H1 (cell line): ENCODE measurements around the gene COCH. TPM values are rescaled to one million over a fixed set of nuclear protein-coding genes. Genes with fewer than 3 reads are reported as not detected.

Experiments used
- CTCF ChIA-PET: fragments of 300-600 bp; sonication (Branson Sonifier 250); formaldehyde crosslinking; loops from one replicate; lab custom pipeline; 2021; ENCODE audit not compliant: partially characterized antibody; lab: Charles Lee
- POLR2A ChIA-PET: fragments of 300-600 bp; sonication (Branson Sonifier 250); formaldehyde crosslinking; loops from one replicate; lab custom pipeline; 2021; ENCODE audit warnings: inconsistent platforms; ENCODE audit not compliant: partially characterized antibody; lab: Charles Lee
- DNase-seq, 2 experiments: peaks; one replicate each; pipeline versions ENCODE4 v3.0.0 to v3.0.0-alpha.2; 2010 to 2022; ENCODE audit warnings: low spot score in 2 of 2, low read depth in 1 of 2, mixed read lengths in 1 of 2
- FAIRE-seq: peaks from 2 replicates; lab custom pipeline; 2011; peaks lifted over from hg19 to GRCh38; lab: Jason Lieb, UNC
- H2AFZ ChIP-seq: 2 replicates; pipeline ENCODE4 v1.8.1; 2012; ENCODE audit warnings: low read length, inconsistent platforms
- H2AK5ac ChIP-seq: 2 replicates; pipeline ENCODE4 v1.6.1; 2013; ENCODE audit warnings: low read depth, low read length
- H2BK120ac ChIP-seq: replicated peaks from 2 replicates; pipeline ENCODE3; 2013; ENCODE audit warnings: low read depth, low read length, inconsistent platforms
- H2BK12ac ChIP-seq: 2 replicates; pipeline ENCODE4 v1.6.1; 2013; ENCODE audit warnings: low read depth, low read length
- H2BK15ac ChIP-seq: 2 replicates; pipeline ENCODE4 v1.6.1; 2013; ENCODE audit warnings: low read length
- H2BK20ac ChIP-seq: 2 replicates; pipeline ENCODE4 v1.6.1; 2013; ENCODE audit warnings: low read length
- H2BK5ac ChIP-seq: 2 replicates; pipeline ENCODE4 v1.6.1; 2013; ENCODE audit warnings: low read depth, low read length
- H3K14ac ChIP-seq: 2 replicates; pipeline ENCODE4 v1.6.1; 2013; ENCODE audit warnings: inconsistent platforms; ENCODE audit not compliant: insufficient read length
- H3K18ac ChIP-seq: 2 replicates; pipeline ENCODE4 v1.6.1; 2013; ENCODE audit warnings: low read length; ENCODE audit errors: extremely low read depth
- H3K23ac ChIP-seq: 2 replicates; pipeline ENCODE4 v1.6.1; 2013; ENCODE audit warnings: inconsistent platforms; ENCODE audit not compliant: insufficient read length
- H3K23me2 ChIP-seq: 2 replicates; pipeline ENCODE4 v1.6.1; 2013; ENCODE audit warnings: low read depth, low read length
- H3K27ac ChIP-seq: 2 replicates; pipeline ENCODE4 v1.6.1; 2011; ENCODE audit warnings: low read depth, low read length, inconsistent platforms
- H3K27me3 ChIP-seq, 4 experiments: replicated peaks in 1 of 4; 1 replicate in 1 of 4; 2 replicates in 3 of 4; pipeline versions ENCODE4 v1.6.1 to v1.8.1; 2011 to 2013; ENCODE audit warnings: low read length in 3 of 4, mild to moderate bottlenecking in 3 of 4, inconsistent platforms in 2 of 4, mixed read lengths in 2 of 4, moderate library complexity in 1 of 4; ENCODE audit not compliant: control insufficient read depth in 3 of 4, insufficient read depth in 3 of 4; ENCODE audit errors: extremely low read depth in 1 of 4
- H3K36me3 ChIP-seq, 4 experiments: 2 replicates each; pipeline versions ENCODE4 v1.6.1 to v1.8.1; 2011 to 2013; ENCODE audit warnings: mild to moderate bottlenecking in 4 of 4, low read length in 3 of 4, moderate library complexity in 2 of 4, control low read depth in 1 of 4, inconsistent platforms in 1 of 4; ENCODE audit not compliant: insufficient read depth in 4 of 4, control insufficient read depth in 2 of 4
- H3K4ac ChIP-seq: replicated peaks from 2 replicates; pipeline ENCODE3; 2013; ENCODE audit warnings: low read length, low read depth, mixed read lengths, inconsistent platforms; ENCODE audit not compliant: insufficient read length
- H3K4me1 ChIP-seq, 4 experiments: replicated peaks in 1 of 4; 1 replicate in 1 of 4; 2 replicates in 3 of 4; pipeline versions ENCODE4 v1.6.1 to v1.8.1; 2011 to 2013; ENCODE audit warnings: low read length in 3 of 4, inconsistent platforms in 2 of 4, mixed read lengths in 1 of 4; ENCODE audit not compliant: insufficient read depth in 4 of 4, control insufficient read depth in 3 of 4
- H3K4me2 ChIP-seq, 2 experiments: 2 replicates each; pipeline versions ENCODE4 v1.6.1 to v1.8.1; 2011 to 2013; ENCODE audit warnings: low read depth in 2 of 2, low read length in 2 of 2, control low read depth in 1 of 2, inconsistent platforms in 1 of 2, mild to moderate bottlenecking in 1 of 2; ENCODE audit not compliant: insufficient read depth in 1 of 2
- H3K4me3 ChIP-seq, 4 experiments: fragments of 200-600, 300-600 bp in 1 of 4; sonication (generic), shearing (Covaris generic), sonication (Bioruptor Twin) in 1 of 4; 2 replicates each; pipeline versions ENCODE4 v1.5.1 to v1.8.1; 2011 to 2016; ENCODE audit warnings: low read length in 4 of 4, low read depth in 3 of 4, control low read depth in 2 of 4, inconsistent platforms in 2 of 4, mild to moderate bottlenecking in 2 of 4, mixed read lengths in 1 of 4, moderate library complexity in 1 of 4; ENCODE audit not compliant: insufficient read depth in 2 of 4; ENCODE audit errors: extremely low read depth in 1 of 4
- H3K56ac ChIP-seq: replicated peaks from 2 replicates; pipeline ENCODE3; 2013; ENCODE audit warnings: low read depth, mild to moderate bottlenecking, mixed read lengths, low read length, inconsistent platforms; ENCODE audit not compliant: insufficient read length
- H3K79me1 ChIP-seq: 2 replicates; pipeline ENCODE4 v1.6.1; 2013; ENCODE audit warnings: low read depth, low read length, control low read depth
- H3K79me2 ChIP-seq, 2 experiments: 2 replicates each; pipeline versions ENCODE4 v1.6.1 to v1.8.1; 2012 to 2013; ENCODE audit warnings: low read length in 2 of 2, mild to moderate bottlenecking in 2 of 2, inconsistent platforms in 1 of 2; ENCODE audit not compliant: insufficient read depth in 2 of 2, control insufficient read depth in 1 of 2
- H3K9ac ChIP-seq, 4 experiments: replicated peaks in 1 of 4; 1 replicate in 1 of 4; 2 replicates in 3 of 4; pipeline versions ENCODE4 v1.6.1 to v1.8.1; 2011 to 2013; ENCODE audit warnings: low read depth in 3 of 4, low read length in 3 of 4, control low read depth in 2 of 4, mild to moderate bottlenecking in 2 of 4, moderate library complexity in 2 of 4, inconsistent platforms in 1 of 4; ENCODE audit errors: extremely low read depth in 1 of 4
- H3K9me3 ChIP-seq, 2 experiments: 2 replicates each; pipeline versions ENCODE4 v1.6.1 to v1.8.1; 2012 to 2013; ENCODE audit warnings: mild to moderate bottlenecking in 2 of 2, moderate library complexity in 2 of 2, control low read depth in 1 of 2, inconsistent platforms in 1 of 2, low read depth in 1 of 2, low read length in 1 of 2, mixed read lengths in 1 of 2; ENCODE audit not compliant: insufficient read depth in 2 of 2
- H4K20me1 ChIP-seq, 2 experiments: replicated peaks in 1 of 2; 2 replicates each; pipeline versions ENCODE3 to v1.8.1; 2011 to 2013; ENCODE audit warnings: inconsistent platforms in 2 of 2, low read length in 2 of 2, mild to moderate bottlenecking in 1 of 2; ENCODE audit not compliant: insufficient read depth in 2 of 2, control insufficient read depth in 1 of 2
- H4K5ac ChIP-seq: 2 replicates; pipeline ENCODE4 v1.6.1; 2013; ENCODE audit warnings: low read length, low read depth, mixed read lengths, inconsistent platforms; ENCODE audit not compliant: insufficient read length
- H4K8ac ChIP-seq: 2 replicates; pipeline ENCODE4 v1.8.0; 2013; ENCODE audit warnings: mild to moderate bottlenecking, moderate library complexity, low read length, inconsistent platforms; ENCODE audit not compliant: insufficient read depth; ENCODE audit errors: extremely low read depth
- H4K91ac ChIP-seq: replicated peaks from 2 replicates; pipeline ENCODE3; 2013; ENCODE audit warnings: low read length, mixed read lengths, inconsistent platforms; ENCODE audit not compliant: insufficient read length
- SIX5 ChIP-seq: IDR thresholded peaks from 2 replicates; pipeline ENCODE4 v1.6.1; 2011; ENCODE audit warnings: mild to moderate bottlenecking, low read depth, low read length
- WGBS, 2 experiments: shearing (Covaris generic) in 1 of 2; methylation state at CpG; one replicate each; pipeline versions ENCODE4 v1.1.6 to v1.1.7; 2013 to 2015; ENCODE audit warnings: low lambda C conversion rate in 2 of 2, mixed read lengths in 2 of 2, inconsistent platforms in 1 of 2, low coverage in 1 of 2, missing lambda C conversion rate in 1 of 2; ENCODE audit not compliant: insufficient replicate concordance in 2 of 2, insufficient coverage in 1 of 2, insufficient read length in 1 of 2; ENCODE audit errors: extremely low coverage in 1 of 2, missing lambda C conversion rate in 1 of 2; 5-methylcytosine and 5-hydroxymethylcytosine counted together
- polyA plus RNA-seq, 7 experiments: library from polyadenylated mRNA; depleted of rRNA in 3 of 7; stranded (reverse) in 5 of 7; unstranded in 2 of 7; fragments of >200 nt in 5 of 7; fragments of 200-250 nt in 2 of 7; gene quantifications; 1 replicate in 5 of 7; 2 replicates in 1 of 7; 4 replicates in 1 of 7; pipeline versions ENCODE4 v1.2.1 to v1.2.3, GENCODE V29; 2011 to 2013; ENCODE audit warnings: missing spikeins in 2 of 7, mixed read lengths in 2 of 7
- total RNA-seq: library from RNA; stranded (reverse); fragmentation: NEBNext Ultra II Directional; extraction: Animal tissue kit (Norgen Biotek cat#: 25700); gene quantifications from 2 replicates; pipeline ENCODE4 v1.2.1, GENCODE V29; 2021

COCH gene
- total and polyA plus RNA-seq, 2 of the 8 experiments (the other 6 are each of a cell fraction or from before 2014, with no cell fraction given): 12.9 to 30.8 TPM

DNA sequence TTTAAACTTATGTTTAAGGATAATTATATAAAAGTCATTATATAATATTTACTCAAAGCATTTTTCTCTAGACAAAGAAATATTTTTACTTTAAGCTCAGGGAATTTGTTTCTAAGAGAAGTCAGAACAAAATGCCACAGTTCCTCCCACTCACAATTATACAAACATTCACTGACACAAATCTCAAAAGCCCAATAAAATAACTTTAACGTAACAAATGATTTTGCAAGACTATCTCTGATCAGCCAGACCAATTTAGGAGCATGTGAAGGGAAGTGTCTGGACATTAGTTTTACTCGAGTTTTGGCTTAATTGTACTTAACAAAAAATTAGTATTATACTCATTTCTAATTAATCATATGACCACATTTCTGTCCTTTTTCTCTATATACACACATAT lies 41.2 kb downstream of the COCH start:
- Histone ChIP-seq H3K23ac (no peak overlapping the region), H4K8ac (no peak overlapping the region), H2AFZ (no peak overlapping the region), H4K20me1 (no peaks in the 10 kb centered on the region), H2BK5ac (no peak overlapping the region), H3K27me3 (no peaks in the 10 kb centered on the region), H3K27ac (no peak overlapping the region), H3K14ac (no peak overlapping the region), H3K4ac (no peak overlapping the region), H2BK15ac (no peak overlapping the region), H2BK20ac (no peak overlapping the region), H3K18ac (no peak overlapping the region), H2BK12ac (no peak overlapping the region), H3K79me1 (no peaks in the 10 kb centered on the region), H4K5ac (no peak overlapping the region), H2AK5ac (no peak overlapping the region), H3K36me3 (peaks cover 0 to 22% (median 3%) of the 10 kb centered on the region in 4 experiments; a peak in 4 of 8 replicates), H3K4me2 (no peak overlapping the region), H3K9ac (no peak overlapping the region), H3K23me2 (no peaks in the 10 kb centered on the region), H3K4me3 (no peak overlapping the region), H3K56ac (no peak overlapping the region), H3K4me1 (no peaks in the 10 kb centered on the region), H3K9me3 (no peaks in the 10 kb centered on the region), H2BK120ac (no peak overlapping the region), H3K79me2 (no peaks in the 10 kb centered on the region), H4K91ac (no peak overlapping the region)
- FAIRE-seq (no peak), DNase-seq (no peak)
- CTCF ChIA-PET: no interaction called here
- TF ChIP-seq SIX5: no peak
- WGBS, 2 experiments: 91% methylated on average over 2 of the region's 2 CpGs; no CpG with 5 or more reads in 1 of the 2 experiments
- POLR2A ChIA-PET: no interaction called here
